ENCODE results near the gene FSTL4. TPM values are rescaled to one million over a fixed set of nuclear protein-coding genes. Genes with fewer than 3 reads are reported as not detected.

The FSTL4 gene
- total and polyA plus RNA-seq, 2 of the 4 experiments (the other 2 are of a cell fraction): 0.18 TPM; not detected in 1

DNA sequence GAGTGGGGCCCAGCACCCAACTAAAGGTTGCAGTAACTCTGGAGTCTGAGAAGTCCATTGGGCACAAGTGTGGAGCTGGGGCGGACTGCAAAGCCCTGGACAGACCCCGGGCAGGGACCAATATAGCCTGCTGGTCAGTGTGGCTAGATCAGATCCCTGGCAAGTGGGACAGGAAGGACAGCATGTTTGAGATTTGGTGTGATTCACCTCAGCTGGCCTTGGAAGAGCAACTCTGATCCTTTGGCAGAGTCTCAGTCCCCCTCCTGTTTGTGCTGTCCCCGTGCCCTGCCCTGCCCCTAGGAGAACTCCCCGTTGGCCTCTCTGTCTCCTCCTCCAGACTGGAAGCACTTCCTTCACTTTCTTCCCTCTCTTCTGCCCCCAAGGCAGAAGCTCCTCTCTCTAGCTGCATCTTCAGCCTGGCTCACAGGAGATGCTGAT, 255.3 kb downstream of the FSTL4 start:
- Histone ChIP-seq H3K23ac (ENCODE audit: low read depth, low read length) (no peak overlapping the region), H2BK5ac (ENCODE audit: low read depth, low read length, poor library complexity, severe bottlenecking) (no peak overlapping the region), H3K18ac (ENCODE audit: low read depth, low read length) (no peak overlapping the region), H3K4me2 (ENCODE audit: low read depth, low read length) (no peak overlapping the region), H2AFZ (replicated peaks; ENCODE audit: low read length, poor library complexity) (no peak overlapping the region), H3K27me3 (ENCODE audit: control insufficient read depth, insufficient read depth, low read length) (peaks cover 11% of the 10 kb centered on the region), H3K4ac (ENCODE audit: low read depth, low read length) (no peak overlapping the region), H3K9ac (ENCODE audit: low read depth, low read length) (no peak overlapping the region), H3K4me1 (ENCODE audit: control insufficient read depth, insufficient read depth, low read length) (no peaks in the 10 kb centered on the region), H2BK120ac (ENCODE audit: low read depth, low read length) (no peak overlapping the region), H3K9me3 (ENCODE audit: control insufficient read depth, insufficient read depth, low read length) (no peaks in the 10 kb centered on the region), H2AK5ac (ENCODE audit: low read depth, low read length) (no peak overlapping the region), H3K56ac (ENCODE audit: extremely low read depth, insufficient read depth, low read length) (no peak overlapping the region), H2AK9ac (replicated peaks; ENCODE audit: low read depth, low read length, poor library complexity) (peak overlapping the region; percentile 24), H4K20me1 (ENCODE audit: insufficient read depth, low read length) (no peaks in the 10 kb centered on the region), H3K27ac (ENCODE audit: insufficient read depth, low read length) (no peak overlapping the region), H3K9me1 (ENCODE audit: insufficient read depth, low read length) (no peaks in the 10 kb centered on the region), H3K4me3 (ENCODE audit: insufficient read depth, low read depth, low read length) (no peak overlapping the region), H3K79me1 (ENCODE audit: low read depth in 1 of 2, low read length in 2 of 2) (no peaks in the 10 kb centered on the region), H4K91ac (ENCODE audit: insufficient read depth, low read depth, low read length) (no peak overlapping the region), H4K5ac (ENCODE audit: low read depth, low read length) (no peak overlapping the region), H3K36me3 (ENCODE audit: control insufficient read depth, insufficient read depth, low read length) (no peaks in the 10 kb centered on the region), H4K8ac (ENCODE audit: low read depth in 2 of 2, low read length in 2 of 2) (no peak overlapping the region), H2BK20ac (ENCODE audit: low read depth, low read length) (no peak overlapping the region), H3K14ac (replicated peaks; ENCODE audit: low read depth, low read length) (no peak overlapping the region), H2BK15ac (ENCODE audit: low read depth, low read length) (no peak overlapping the region)
- in situ Hi-C loops (cut with MboI; ENCODE audit: low sequenced_read_pairs) (no loop called here), intact Hi-C loops (cut with micrococcal nuclease) (no loop called here), dilution Hi-C loops (cut with HindIII; ENCODE audit: low sequenced_read_pairs, unreplicated experiment) (no loop called here)
- TF ChIP-seq RFX5 (IDR thresholded peaks at IDR 0.05; ENCODE audit: low read depth, low read length) (no peak), MAFK (IDR thresholded peaks at IDR 0.05; ENCODE audit: low read depth, low read length) (no peak), CHD1 (IDR thresholded peaks at IDR 0.05; ENCODE audit: low read depth, low read length) (no peak), CTCF (conservative IDR thresholded peaks at IDR 0.05; ENCODE audit: low read depth, low read length) (no peak), CEBPB (IDR thresholded peaks at IDR 0.05; ENCODE audit: low read depth, low read length) (no peak), POLR2A (IDR thresholded peaks at IDR 0.05; ENCODE audit: low read depth, low read length) (no peak), NFE2L2 (IDR thresholded peaks at IDR 0.05; ENCODE audit: low read depth, low read length) (no peak), RCOR1 (IDR thresholded peaks at IDR 0.05; ENCODE audit: insufficient replicate concordance, low read length) (no peak), MXI1 (IDR thresholded peaks at IDR 0.05; ENCODE audit: borderline replicate concordance, low read depth, low read length) (no peak), SMC3 (IDR thresholded peaks at IDR 0.05; ENCODE audit: low read depth, low read length) (no peak), BHLHE40 (IDR thresholded peaks at IDR 0.05; ENCODE audit: low read depth, low read length) (no peak)
- TF ChIP-seq, protein P1, sequence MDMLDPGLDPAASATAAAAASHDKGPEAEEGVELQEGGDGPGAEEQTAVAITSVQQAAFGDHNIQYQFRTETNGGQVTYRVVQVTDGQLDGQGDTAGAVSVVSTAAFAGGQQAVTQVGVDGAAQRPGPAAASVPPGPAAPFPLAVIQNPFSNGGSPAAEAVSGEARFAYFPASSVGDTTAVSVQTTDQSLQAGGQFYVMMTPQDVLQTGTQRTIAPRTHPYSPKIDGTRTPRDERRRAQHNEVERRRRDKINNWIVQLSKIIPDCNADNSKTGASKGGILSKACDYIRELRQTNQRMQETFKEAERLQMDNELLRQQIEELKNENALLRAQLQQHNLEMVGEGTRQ (IDR thresholded peaks at IDR 0.05; ENCODE audit: low read depth, low read length): no peak
- DNase-seq (no peak), ATAC-seq (ENCODE audit: low read depth) (no peak)
- BruUV-seq (replicated peaks): no TSS peak
- WGBS, 2 experiments (ENCODE audit: extremely low coverage in 2 of 2, insufficient read length in 1 of 2): 67% methylated on average over 1 of the region's 4 CpGs; no CpG with 5 or more reads in 1 of the 2 experiments
- CTCF ChIA-PET: no interaction called here
- POLR2A ChIA-PET (ENCODE audit: unreplicated experiment): no interaction called here

All from IMR-90 (cell line).